RWPE1 (cell line): ENCODE results near the gene FBXO34.

ENCODE experiments used
- CTCF ChIA-PET: fragments of 350-600 bp; sonication (Branson Sonifier 250); formaldehyde crosslinking; extraction: SDS; loops from one replicate; lab custom pipeline; 2021; lab: Yijun Ruan, JAX
- POLR2A ChIA-PET: fragments of 400-600 bp; formaldehyde crosslinking; extraction: SDS; loops from one replicate; lab custom pipeline; 2020; ENCODE audit warnings: antibody characterized with exemption; ENCODE audit not compliant: low non-redundant PET; lab: Yijun Ruan, JAX
- DNase-seq: peaks from one replicate; pipeline ENCODE4 v3.0.0; 2012; ENCODE audit warnings: low spot score
- H3K27ac ChIP-seq: fragments of 450-650 bp; 2 replicates; pipeline ENCODE4 v1.5.1; 2017
- TF ChIP-seq, protein P1 (sequence below): fragments of 450-650 bp; conservative IDR thresholded peaks from 2 replicates; pipeline ENCODE4 v1.5.1; 2017; ENCODE audit warnings: low read depth, mild to moderate bottlenecking

Gene FBXO34, protein sequence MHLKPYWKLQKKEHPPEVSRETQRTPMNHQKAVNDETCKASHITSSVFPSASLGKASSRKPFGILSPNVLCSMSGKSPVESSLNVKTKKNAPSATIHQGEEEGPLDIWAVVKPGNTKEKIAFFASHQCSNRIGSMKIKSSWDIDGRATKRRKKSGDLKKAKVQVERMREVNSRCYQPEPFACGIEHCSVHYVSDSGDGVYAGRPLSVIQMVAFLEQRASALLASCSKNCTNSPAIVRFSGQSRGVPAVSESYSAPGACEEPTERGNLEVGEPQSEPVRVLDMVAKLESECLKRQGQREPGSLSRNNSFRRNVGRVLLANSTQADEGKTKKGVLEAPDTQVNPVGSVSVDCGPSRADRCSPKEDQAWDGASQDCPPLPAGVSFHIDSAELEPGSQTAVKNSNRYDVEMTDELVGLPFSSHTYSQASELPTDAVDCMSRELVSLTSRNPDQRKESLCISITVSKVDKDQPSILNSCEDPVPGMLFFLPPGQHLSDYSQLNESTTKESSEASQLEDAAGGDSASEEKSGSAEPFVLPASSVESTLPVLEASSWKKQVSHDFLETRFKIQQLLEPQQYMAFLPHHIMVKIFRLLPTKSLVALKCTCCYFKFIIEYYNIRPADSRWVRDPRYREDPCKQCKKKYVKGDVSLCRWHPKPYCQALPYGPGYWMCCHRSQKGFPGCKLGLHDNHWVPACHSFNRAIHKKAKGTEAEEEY

DNA sequence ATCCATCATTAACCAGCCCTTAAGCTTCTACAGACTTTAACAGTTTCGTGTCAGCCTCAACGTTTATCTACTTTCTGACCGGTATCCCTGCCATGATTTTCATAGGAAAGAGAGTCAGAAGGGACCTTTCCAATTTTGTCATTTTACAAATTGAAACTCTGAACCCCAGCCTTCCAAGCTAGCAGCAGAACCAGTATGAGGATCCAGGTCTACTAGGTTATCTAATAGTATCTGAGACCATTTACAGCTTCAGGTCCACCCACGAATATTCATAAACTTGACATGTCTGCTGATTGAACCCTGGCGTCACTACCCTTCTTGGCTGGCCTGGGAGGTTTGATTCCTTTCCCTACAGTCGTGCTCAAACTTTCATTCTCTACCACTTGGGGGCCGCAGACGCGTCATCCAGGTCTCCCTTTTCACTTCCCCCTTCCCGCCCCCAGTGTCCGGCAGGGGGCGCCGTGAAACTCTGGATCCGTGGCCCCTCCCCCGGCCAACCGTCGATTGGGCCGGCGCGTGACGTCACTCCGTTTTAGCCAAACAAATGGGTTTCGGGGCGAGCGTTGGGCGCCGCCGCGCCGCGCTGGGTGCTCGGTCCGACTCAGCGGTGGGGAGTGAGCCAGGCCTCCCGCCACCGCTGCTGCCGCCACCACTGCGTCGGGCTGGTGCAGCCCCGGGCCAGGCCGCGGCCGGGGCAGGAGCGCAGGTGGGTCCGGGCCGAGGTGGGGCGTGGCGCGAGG is at the start of gene FBXO34:
Gene FBXO34 (plus strand): TSS at position 590 of the 740 bp plus-strand sequence. CDS start 78,970 bp downstream, outside the sequence.
- peak; percentile 97 for DNase-seq
- peak within 1 kb of the TSS; percentile 83 for H3K27ac ChIP-seq
- ChIA-PET POLR2A (no interaction called here), CTCF (interaction anchor here (0.5 to 1.5 kb wide), 15 partner anchors 9 to 674 kb away, joined by 3 to 5 read pairs (median 4); no protein-coding TSS in a partner anchor)
- TF ChIP-seq, protein P1, sequence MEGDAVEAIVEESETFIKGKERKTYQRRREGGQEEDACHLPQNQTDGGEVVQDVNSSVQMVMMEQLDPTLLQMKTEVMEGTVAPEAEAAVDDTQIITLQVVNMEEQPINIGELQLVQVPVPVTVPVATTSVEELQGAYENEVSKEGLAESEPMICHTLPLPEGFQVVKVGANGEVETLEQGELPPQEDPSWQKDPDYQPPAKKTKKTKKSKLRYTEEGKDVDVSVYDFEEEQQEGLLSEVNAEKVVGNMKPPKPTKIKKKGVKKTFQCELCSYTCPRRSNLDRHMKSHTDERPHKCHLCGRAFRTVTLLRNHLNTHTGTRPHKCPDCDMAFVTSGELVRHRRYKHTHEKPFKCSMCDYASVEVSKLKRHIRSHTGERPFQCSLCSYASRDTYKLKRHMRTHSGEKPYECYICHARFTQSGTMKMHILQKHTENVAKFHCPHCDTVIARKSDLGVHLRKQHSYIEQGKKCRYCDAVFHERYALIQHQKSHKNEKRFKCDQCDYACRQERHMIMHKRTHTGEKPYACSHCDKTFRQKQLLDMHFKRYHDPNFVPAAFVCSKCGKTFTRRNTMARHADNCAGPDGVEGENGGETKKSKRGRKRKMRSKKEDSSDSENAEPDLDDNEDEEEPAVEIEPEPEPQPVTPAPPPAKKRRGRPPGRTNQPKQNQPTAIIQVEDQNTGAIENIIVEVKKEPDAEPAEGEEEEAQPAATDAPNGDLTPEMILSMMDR, result peak; percentile 98

DNA sequence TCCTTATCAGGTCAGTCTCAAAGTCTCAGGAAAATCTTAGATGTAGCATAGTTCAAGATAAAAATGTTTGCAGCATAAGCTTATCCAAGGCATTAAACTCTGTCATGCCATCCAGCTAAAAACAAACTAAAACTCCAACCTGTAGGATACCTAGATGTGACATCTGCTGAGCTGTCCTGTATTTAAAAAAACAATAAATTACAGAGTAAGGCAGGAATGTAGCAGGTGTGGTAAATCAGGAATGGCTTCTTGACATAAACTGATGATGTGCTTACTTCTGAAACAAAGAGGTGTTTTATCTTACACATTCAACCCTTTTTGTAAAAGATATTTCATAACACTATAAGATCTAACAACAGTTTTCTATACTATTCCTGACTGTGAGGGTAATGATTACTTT is 49.3 kb upstream of the FBXO34 start:
- TF ChIP-seq, protein P1, result no peak
- no peak overlapping the region for H3K27ac ChIP-seq
- CTCF ChIA-PET, result no interaction called here
- peak; percentile 5 for DNase-seq
- POLR2A ChIA-PET, result no interaction called here

DNA sequence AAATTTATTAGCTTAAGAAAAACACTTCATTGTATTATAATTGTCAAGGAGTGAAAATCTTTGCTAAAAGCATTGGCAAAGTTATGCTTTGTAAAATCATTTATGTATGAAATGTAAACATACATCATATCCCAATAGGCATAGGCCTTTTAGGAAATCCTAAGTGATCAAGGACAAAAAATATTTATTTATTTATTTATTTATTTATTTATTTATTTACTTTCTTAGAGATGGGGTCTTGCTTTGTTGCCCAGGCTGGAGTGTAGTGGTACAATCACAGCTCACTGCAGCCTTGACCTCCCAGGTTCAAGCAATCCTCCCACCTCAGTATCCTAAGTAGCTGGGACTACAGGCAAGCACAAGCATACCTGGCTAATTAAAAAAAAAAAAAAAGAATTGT is 47.9 kb upstream of the FBXO34 start:
- POLR2A ChIA-PET, result no interaction called here
- CTCF ChIA-PET, result no interaction called here
- DNase-seq, result no peak
- H3K27ac ChIP-seq, result no peak overlapping the region
- TF ChIP-seq, protein P1, result no peak

DNA sequence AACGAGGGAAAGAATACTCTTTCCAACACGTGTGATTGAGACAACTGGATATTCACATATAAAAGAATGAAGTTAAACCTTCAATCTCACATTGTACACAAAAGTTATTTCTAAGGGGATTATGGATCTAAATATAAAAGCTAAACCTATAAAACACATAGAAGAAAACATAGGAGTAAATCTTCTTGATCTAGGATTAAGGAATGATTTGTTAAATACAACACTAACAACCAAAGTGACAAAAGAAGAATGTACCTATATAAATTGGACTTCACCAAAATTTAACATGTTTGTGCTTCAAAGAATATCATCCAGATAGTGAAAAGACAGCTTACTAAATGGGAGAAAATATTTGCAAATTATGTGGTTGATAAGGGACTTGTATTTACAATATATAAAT is 43.0 kb upstream of the FBXO34 start:
- H3K27ac ChIP-seq, result no peak overlapping the region
- POLR2A ChIA-PET, result no interaction called here
- CTCF ChIA-PET, result no interaction called here
- TF ChIP-seq, protein P1, result no peak
- DNase-seq, result no peak

DNA sequence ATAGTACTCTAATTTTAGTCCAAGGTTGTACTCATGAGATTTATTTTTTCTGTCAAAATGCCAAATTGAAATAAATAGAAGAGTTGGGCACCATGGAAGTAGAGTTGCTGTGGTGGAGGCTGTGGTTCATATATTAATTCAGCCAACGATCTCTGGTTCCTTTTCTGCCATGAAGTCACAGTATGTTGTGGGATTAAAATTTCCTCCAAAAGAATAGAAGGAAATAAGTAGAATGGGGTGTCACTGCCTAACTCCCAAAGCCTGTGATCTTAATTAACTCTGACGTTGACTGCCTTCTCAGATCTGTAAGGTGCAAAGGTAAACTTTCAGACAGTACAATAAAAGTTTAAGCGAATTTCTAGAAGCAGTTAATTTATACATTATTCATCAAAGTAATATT is 37.6 kb upstream of the FBXO34 start:
- no peak for DNase-seq
- CTCF ChIA-PET, result no interaction called here
- H3K27ac ChIP-seq, result no peak overlapping the region
- TF ChIP-seq, protein P1, result no peak
- POLR2A ChIA-PET, result no interaction called here
